SK-N-MC (cell line): ENCODE measurements around the gene CCL21.

Source experiments
- EZH2 ChIP-seq: fragments of 200-600 bp; sonication (generic); IDR thresholded peaks from one replicate; pipeline ENCODE4 v1.6.1; 2017; ENCODE audit warnings: antibody characterized with exemption
- FOXP2 ChIP-seq: optimal IDR thresholded peaks from 2 replicates; pipeline ENCODE3; 2011; ENCODE audit warnings: mild to moderate bottlenecking, moderate library complexity; ENCODE audit not compliant: insufficient read depth; ENCODE audit errors: extremely low read length, control extremely low read depth
- POLR2AphosphoS5 ChIP-seq: IDR thresholded peaks from 2 replicates; pipeline ENCODE4 v1.6.1; 2012; ENCODE audit warnings: mild to moderate bottlenecking, low read depth, low read length, borderline replicate concordance

DNA sequence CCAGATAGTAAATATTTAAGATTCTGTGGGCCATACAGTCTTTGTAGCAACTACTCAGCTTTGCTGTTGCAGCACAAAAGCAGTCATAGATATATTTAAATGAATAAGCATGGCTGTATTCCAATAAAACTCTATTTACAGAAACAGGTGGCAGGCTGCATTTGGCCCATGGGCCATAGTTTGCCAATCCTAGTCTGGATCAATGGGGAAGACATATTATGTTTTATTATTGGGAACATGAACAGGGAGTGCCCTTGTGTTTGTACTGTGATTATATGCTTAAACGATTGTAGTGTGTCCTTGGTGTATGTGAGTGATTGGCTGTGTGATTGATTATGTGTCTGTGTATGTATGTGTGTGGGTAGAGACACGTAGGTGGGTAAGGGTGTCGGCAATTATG is 35.5 kb downstream of the CCL21 start:
- TF ChIP-seq EZH2 = no peak
- TF ChIP-seq POLR2AphosphoS5 = no peak
- TF ChIP-seq FOXP2 = no peak
